Measurements from ENCODE around the gene SELENON. TPM values are rescaled to one million over a fixed set of nuclear protein-coding genes. Genes with fewer than 3 reads are reported as not detected.

Gene SELENON
- total RNA-seq, 1 experiment from 2014 or later: 90.9 TPM

DNA sequence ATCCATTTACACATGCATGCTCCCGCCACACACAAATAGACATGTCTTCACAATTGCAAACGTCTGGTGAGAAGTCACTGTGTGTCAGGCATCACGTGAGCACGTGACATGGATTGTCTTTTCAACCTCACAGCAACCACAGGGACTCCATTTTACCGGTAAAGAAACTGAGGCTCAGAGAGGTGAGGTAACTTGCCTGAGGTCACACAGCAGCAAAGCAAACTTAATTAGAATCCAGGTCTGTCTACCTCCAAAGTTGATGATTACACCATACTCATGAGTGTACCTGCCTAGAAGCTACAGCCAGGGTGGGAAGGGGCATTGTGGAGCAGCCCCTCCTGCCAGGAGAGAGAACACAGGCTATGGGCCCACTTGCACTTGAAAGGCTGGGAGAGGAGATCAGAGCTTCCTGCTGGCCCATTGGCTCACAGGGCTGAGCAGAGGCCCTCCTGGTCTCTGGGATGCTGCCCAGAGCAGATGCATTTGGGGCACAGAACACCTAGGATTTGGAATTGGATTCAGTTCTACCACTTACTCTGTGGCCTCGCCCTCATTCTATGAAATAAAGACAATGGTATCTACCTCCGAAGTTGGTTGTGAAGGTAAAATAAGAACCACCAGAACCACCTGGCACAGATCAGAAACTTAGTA is 44.4 kb upstream of the SELENON start:
- peaks cover 6% of the 10 kb centered on the region for H3K27me3 Mint-ChIP-seq (ENCODE audit: low read depth)
- Histone ChIP-seq H2AFZ (ENCODE audit: low read length) (no peak overlapping the region), H3K23ac (ENCODE audit: insufficient read length, low read depth, low read length) (no peak overlapping the region), H3K4me2 (ENCODE audit: insufficient read depth, insufficient read length, low read length) (no peak overlapping the region), H3K4ac (ENCODE audit: low read depth, low read length) (no peak overlapping the region), H3K79me2 (ENCODE audit: insufficient read depth, low read length) (no peaks in the 10 kb centered on the region), H2BK12ac (ENCODE audit: insufficient read length, low read depth, low read length) (no peak overlapping the region), H3K9me3 (ENCODE audit: control insufficient read depth, low read depth, low read length) (no peaks in the 10 kb centered on the region), H3K18ac (ENCODE audit: insufficient read length, low read depth, low read length) (no peak overlapping the region), H4K5ac (ENCODE audit: insufficient read length, low read depth, low read length) (no peak overlapping the region), H2BK15ac (ENCODE audit: low read depth, low read length) (no peak overlapping the region), H3K27me3 (ENCODE audit: insufficient read depth, low read length) (no peaks in the 10 kb centered on the region), H3K23me2 (ENCODE audit: insufficient read length, low read depth, low read length, poor library complexity, severe bottlenecking) (no peaks in the 10 kb centered on the region), H2AK5ac (ENCODE audit: insufficient read length, low read length) (no peak overlapping the region), H2BK20ac (ENCODE audit: low read depth, low read length, poor library complexity, severe bottlenecking) (no peak overlapping the region), H4K20me1 (ENCODE audit: control insufficient read depth, insufficient read depth, insufficient read length) (peaks cover 2% of the 10 kb centered on the region), H4K91ac (ENCODE audit: insufficient read length, low read depth, low read length) (no peak overlapping the region), H3K56ac (ENCODE audit: insufficient read length, low read depth, low read length) (no peak overlapping the region), H3K4me1 (ENCODE audit: insufficient read depth, low read length) (no peaks in the 10 kb centered on the region), H4K8ac (replicated peaks; ENCODE audit: insufficient read length, low read depth, low read length) (no peak overlapping the region), H3K27ac (ENCODE audit: insufficient read length, low read depth, low read length) (no peak overlapping the region), H3K14ac (ENCODE audit: insufficient read depth, low read length) (no peak overlapping the region), H2BK120ac (ENCODE audit: low read depth, low read length, poor library complexity, severe bottlenecking) (no peak overlapping the region), H2BK5ac (ENCODE audit: insufficient read length, low read length) (no peak overlapping the region), H3K9ac (ENCODE audit: extremely low read depth, insufficient read length, low read length) (no peak overlapping the region), H3T11ph (ENCODE audit: low read length) (no peak overlapping the region), H3K79me1 (ENCODE audit: insufficient read depth, low read depth, low read length, poor library complexity, severe bottlenecking) (no peaks in the 10 kb centered on the region)
- H3K4me3 Mint-ChIP-seq: no peak overlapping the region
- DNase-seq: no peak
- no peaks in the 10 kb centered on the region for H3K9me3 Mint-ChIP-seq
- TF ChIP-seq, protein P1, sequence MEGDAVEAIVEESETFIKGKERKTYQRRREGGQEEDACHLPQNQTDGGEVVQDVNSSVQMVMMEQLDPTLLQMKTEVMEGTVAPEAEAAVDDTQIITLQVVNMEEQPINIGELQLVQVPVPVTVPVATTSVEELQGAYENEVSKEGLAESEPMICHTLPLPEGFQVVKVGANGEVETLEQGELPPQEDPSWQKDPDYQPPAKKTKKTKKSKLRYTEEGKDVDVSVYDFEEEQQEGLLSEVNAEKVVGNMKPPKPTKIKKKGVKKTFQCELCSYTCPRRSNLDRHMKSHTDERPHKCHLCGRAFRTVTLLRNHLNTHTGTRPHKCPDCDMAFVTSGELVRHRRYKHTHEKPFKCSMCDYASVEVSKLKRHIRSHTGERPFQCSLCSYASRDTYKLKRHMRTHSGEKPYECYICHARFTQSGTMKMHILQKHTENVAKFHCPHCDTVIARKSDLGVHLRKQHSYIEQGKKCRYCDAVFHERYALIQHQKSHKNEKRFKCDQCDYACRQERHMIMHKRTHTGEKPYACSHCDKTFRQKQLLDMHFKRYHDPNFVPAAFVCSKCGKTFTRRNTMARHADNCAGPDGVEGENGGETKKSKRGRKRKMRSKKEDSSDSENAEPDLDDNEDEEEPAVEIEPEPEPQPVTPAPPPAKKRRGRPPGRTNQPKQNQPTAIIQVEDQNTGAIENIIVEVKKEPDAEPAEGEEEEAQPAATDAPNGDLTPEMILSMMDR (conservative IDR thresholded peaks at IDR 0.05): no peak
- WGBS (ENCODE audit: extremely low coverage, insufficient read length, low lambda C conversion rate): no CpG with 5 or more reads among the region's 7 CpGs
- H3K4me1 Mint-ChIP-seq: peaks cover 36 to 53% of the 10 kb centered on the region in 2 experiments
- H3K27ac Mint-ChIP-seq: no peak overlapping the region; a peak in 1 of 7 replicates
- no peaks in the 10 kb centered on the region; a peak in 1 of 7 replicates for H3K36me3 Mint-ChIP-seq (ENCODE audit: insufficient read depth in 1 of 3, low read depth in 3 of 3)

Measured in H9 (cell line).